Measurements from ENCODE around the gene PTPRK. TPM values are rescaled to one million over a fixed set of nuclear protein-coding genes. Genes with fewer than 3 reads are reported as not detected.

PTPRK gene
- total and polyA plus RNA-seq, 2 donors (not counting 1 experiment from before 2014, with no cell fraction given): 19.4 to 75.5 TPM

DNA sequence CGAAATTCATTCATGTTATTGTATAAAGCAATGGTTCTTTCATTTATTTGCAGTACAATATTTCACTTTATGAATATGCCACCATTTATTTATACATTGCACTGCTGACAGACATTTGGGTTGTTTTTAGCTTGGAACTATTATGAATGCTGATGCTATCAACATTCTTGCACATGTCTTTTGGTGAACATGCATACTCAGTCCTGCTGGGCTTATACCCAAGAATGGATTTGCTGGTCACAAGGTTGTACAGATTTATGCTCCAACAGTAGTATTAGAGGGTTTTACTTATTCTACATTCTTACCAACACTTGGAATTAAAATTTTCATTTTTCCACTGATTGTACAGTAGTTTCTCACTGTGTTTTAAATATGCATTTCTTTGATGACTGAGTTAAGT lies 126.2 kb downstream of the PTPRK start:
- TF ChIP-seq EZH2 (IDR thresholded peaks at IDR 0.05; ENCODE audit: low read length, missing control alignments): no peak
- Histone ChIP-seq H3K4me3 (replicated peaks in 1 of 4; ENCODE audit: control extremely low read depth in 1 of 4, insufficient read depth in 1 of 4, low read depth in 3 of 4, low read length in 4 of 4) (no peak overlapping the region), H3K36me3 (ENCODE audit: control insufficient read depth, insufficient read depth, low read length) (no peaks in the 10 kb centered on the region), H3K27ac (ENCODE audit: insufficient read depth, low read length) (no peak overlapping the region), H3K4me1 (ENCODE audit: control insufficient read depth, extremely low read depth, insufficient read depth, low read length) (no peaks in the 10 kb centered on the region), H3K9me3 (ENCODE audit: control insufficient read depth, insufficient read depth, low read depth, low read length) (no peaks in the 10 kb centered on the region), H3K79me2 (ENCODE audit: control insufficient read depth, insufficient read depth, low read length) (no peaks in the 10 kb centered on the region), H3K9ac (ENCODE audit: insufficient read depth, low read length) (no peak overlapping the region), H3K27me3 (ENCODE audit: control insufficient read depth, insufficient read depth, low read length) (no peaks in the 10 kb centered on the region), H3K4me2 (ENCODE audit: extremely low read depth, insufficient read depth, low read length) (no peak overlapping the region), H4K20me1 (ENCODE audit: control insufficient read depth, extremely low read depth, insufficient read depth, low read length) (no peaks in the 10 kb centered on the region), H2AFZ (ENCODE audit: low read length) (no peak overlapping the region)
- DNase-seq (ENCODE audit: low read depth in 2 of 2): peak; percentile 30 to 66

DNA sequence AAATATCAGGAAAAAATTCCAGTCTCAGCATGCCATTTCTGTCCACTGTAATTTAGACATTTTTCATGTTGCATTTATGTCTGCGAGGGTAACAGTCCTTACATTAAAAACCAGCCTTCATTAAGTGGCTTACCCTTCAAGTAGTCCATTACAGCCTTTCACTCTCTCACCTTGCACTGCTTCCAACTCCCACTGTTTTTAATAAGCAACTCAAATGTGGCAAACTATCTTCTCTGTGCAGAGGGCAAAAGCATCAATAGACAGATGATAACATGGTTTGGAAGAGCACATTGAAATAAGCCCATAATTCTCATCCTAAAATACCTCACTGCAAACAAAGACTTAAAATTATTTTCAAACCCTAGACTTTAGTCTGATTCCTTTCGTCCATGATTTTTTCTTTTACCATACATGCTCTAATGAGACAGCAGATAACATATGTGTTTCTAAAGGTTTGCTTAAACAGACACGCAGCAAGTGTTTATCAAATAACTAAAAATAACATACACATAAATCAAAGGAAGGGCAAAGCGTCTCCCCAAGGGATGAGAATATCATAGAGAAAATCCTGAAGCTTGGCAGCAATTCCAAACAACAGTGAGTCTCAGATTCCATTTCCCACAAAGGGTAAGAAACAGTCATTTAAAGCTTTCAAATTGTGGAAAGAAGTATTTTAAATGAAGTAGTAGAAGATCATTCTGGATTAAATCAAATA lies 130.4 kb downstream of the PTPRK start:
- H3K4me2 ChIP-seq (ENCODE audit: extremely low read depth, insufficient read depth, low read length): no peak overlapping the region

DNA sequence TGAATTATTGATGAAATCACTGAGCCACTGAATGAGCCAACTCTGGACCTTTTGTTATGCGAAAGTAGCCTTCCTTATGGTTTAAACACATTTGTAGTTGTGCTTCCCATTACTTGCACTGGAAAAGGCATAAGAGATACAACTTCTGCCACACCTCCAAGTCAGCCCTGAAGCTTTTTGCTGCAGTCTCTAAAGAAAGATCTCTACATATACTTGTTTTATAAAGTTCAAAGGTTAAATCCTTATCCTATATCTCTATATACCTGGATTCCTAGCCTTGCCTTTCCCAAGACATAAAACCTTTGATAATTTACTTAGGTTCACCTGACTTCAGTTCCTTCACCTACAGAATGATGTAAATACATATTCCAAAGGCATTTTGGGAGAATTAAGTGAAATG lies 132.0 kb downstream of the PTPRK start:
- no peak overlapping the region for H3K4me2 ChIP-seq (ENCODE audit: extremely low read depth, insufficient read depth, low read length)
- TF ChIP-seq, protein P1, sequence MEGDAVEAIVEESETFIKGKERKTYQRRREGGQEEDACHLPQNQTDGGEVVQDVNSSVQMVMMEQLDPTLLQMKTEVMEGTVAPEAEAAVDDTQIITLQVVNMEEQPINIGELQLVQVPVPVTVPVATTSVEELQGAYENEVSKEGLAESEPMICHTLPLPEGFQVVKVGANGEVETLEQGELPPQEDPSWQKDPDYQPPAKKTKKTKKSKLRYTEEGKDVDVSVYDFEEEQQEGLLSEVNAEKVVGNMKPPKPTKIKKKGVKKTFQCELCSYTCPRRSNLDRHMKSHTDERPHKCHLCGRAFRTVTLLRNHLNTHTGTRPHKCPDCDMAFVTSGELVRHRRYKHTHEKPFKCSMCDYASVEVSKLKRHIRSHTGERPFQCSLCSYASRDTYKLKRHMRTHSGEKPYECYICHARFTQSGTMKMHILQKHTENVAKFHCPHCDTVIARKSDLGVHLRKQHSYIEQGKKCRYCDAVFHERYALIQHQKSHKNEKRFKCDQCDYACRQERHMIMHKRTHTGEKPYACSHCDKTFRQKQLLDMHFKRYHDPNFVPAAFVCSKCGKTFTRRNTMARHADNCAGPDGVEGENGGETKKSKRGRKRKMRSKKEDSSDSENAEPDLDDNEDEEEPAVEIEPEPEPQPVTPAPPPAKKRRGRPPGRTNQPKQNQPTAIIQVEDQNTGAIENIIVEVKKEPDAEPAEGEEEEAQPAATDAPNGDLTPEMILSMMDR (conservative IDR thresholded peaks at IDR 0.05 in 1 of 2, IDR thresholded peaks at IDR 0.05 in 1 of 2; ENCODE audit: low read depth in 1 of 2, low read length in 2 of 2): no peak
- TF ChIP-seq EZH2 (IDR thresholded peaks at IDR 0.05; ENCODE audit: low read length, missing control alignments): no peak
- H3K79me2 ChIP-seq (ENCODE audit: control insufficient read depth, insufficient read depth, low read length): no peaks in the 10 kb centered on the region
- no peaks in the 10 kb centered on the region for H3K9me3 ChIP-seq (ENCODE audit: control insufficient read depth, insufficient read depth, low read depth, low read length)
- no peaks in the 10 kb centered on the region for H4K20me1 ChIP-seq (ENCODE audit: control insufficient read depth, extremely low read depth, insufficient read depth, low read length)
- H3K9ac ChIP-seq (ENCODE audit: insufficient read depth, low read length): no peak overlapping the region
- no peaks in the 10 kb centered on the region for H3K36me3 ChIP-seq (ENCODE audit: control insufficient read depth, insufficient read depth, low read length)
- H3K4me1 ChIP-seq (ENCODE audit: control insufficient read depth, extremely low read depth, insufficient read depth, low read length): no peaks in the 10 kb centered on the region
- H2AFZ ChIP-seq (ENCODE audit: low read length): no peak overlapping the region
- no peak overlapping the region for H3K27ac ChIP-seq (ENCODE audit: insufficient read depth, low read length)
- H3K27me3 ChIP-seq (ENCODE audit: control insufficient read depth, insufficient read depth, low read length): no peaks in the 10 kb centered on the region
- no peak overlapping the region for H3K4me3 ChIP-seq (replicated peaks in 1 of 4; ENCODE audit: control extremely low read depth in 1 of 4, insufficient read depth in 1 of 4, low read depth in 3 of 4, low read length in 4 of 4)
- no peak for DNase-seq (ENCODE audit: low read depth in 2 of 2)

More for the DNA sequence above, 130.4 kb downstream of the PTPRK start:
- H3K36me3 ChIP-seq (ENCODE audit: control insufficient read depth, insufficient read depth, low read length): no peaks in the 10 kb centered on the region
- H3K4me3 ChIP-seq (replicated peaks in 1 of 4; ENCODE audit: control extremely low read depth in 1 of 4, insufficient read depth in 1 of 4, low read depth in 3 of 4, low read length in 4 of 4): no peak overlapping the region
- no peak overlapping the region for H2AFZ ChIP-seq (ENCODE audit: low read length)
- H3K9me3 ChIP-seq (ENCODE audit: control insufficient read depth, insufficient read depth, low read depth, low read length): no peaks in the 10 kb centered on the region
- no peaks in the 10 kb centered on the region for H3K4me1 ChIP-seq (ENCODE audit: control insufficient read depth, extremely low read depth, insufficient read depth, low read length)
- H4K20me1 ChIP-seq (ENCODE audit: control insufficient read depth, extremely low read depth, insufficient read depth, low read length): no peaks in the 10 kb centered on the region
- peak in 1 of 2 donors; percentile 14 for DNase-seq (ENCODE audit: low read depth in 2 of 2)
- TF ChIP-seq, protein P1 (conservative IDR thresholded peaks at IDR 0.05 in 1 of 2, IDR thresholded peaks at IDR 0.05 in 1 of 2; ENCODE audit: low read depth in 1 of 2, low read length in 2 of 2): no peak
- TF ChIP-seq EZH2 (IDR thresholded peaks at IDR 0.05; ENCODE audit: low read length, missing control alignments): no peak
- no peak overlapping the region for H3K9ac ChIP-seq (ENCODE audit: insufficient read depth, low read length)
- H3K27ac ChIP-seq (ENCODE audit: insufficient read depth, low read length): no peak overlapping the region
- no peaks in the 10 kb centered on the region for H3K79me2 ChIP-seq (ENCODE audit: control insufficient read depth, insufficient read depth, low read length)
- no peaks in the 10 kb centered on the region for H3K27me3 ChIP-seq (ENCODE audit: control insufficient read depth, insufficient read depth, low read length)

Data from fibroblast of lung (primary cell).